ENCODE data around the gene DDX39B. TPM values are rescaled to one million over a fixed set of nuclear protein-coding genes. Genes with fewer than 3 reads are reported as not detected.

The DDX39B gene
- total and polyA plus RNA-seq, 10 donors = 291 to 768 (median 381) TPM

DNA sequence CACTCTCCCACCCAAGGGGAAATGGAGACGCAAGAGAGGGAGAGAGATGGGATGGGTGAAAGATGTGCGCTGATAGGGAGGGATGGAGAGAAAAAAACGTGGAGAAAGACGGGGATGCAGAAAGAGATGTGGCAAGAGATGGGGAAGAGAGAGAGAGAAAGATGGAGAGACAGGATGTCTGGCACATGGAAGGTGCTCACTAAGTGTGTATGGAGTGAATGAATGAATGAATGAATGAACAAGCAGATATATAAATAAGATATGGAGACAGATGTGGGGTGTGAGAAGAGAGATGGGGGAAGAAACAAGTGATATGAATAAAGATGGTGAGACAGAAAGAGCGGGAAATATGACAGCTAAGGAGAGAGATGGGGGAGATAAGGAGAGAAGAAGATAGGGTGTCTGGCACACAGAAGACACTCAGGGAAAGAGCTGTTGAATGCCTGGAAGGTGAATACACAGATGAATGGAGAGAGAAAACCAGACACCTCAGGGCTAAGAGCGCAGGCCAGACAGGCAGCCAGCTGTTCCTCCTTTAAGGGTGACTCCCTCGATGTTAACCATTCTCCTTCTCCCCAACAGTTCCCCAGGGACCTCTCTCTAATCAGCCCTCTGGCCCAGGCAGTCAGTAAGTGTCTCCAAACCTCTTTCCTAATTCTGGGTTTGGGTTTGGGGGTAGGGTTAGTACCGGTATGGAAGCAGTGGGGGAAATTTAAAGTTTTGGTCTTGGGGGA lies 34.3 kb upstream of the DDX39B start:
- TF ChIP-seq POLR2A (IDR thresholded peaks at IDR 0.05) (no peak), POLR2AphosphoS5 (IDR thresholded peaks at IDR 0.05) (no peak), CTCF (IDR thresholded peaks at IDR 0.05 in 8 of 11, conservative IDR thresholded peaks at IDR 0.05 in 3 of 11) (no peak)
- Histone ChIP-seq H3K4me1 (peaks cover 35 to 97% (median 84%) of the 10 kb centered on the region in 6 donors), H3K9me3 (no peaks in the 10 kb centered on the region), H3K27me3 (replicated peaks in 1 of 7) (no peaks in the 10 kb centered on the region), H3K4me3 (peak overlapping the region; percentile 58 to 97 (median 64)), H3K27ac (peak overlapping the region; percentile 75 to 98 (median 86)), H3K36me3 (peaks cover 0 to 22% (median 1%) of the 10 kb centered on the region in 6 donors)
- intact Hi-C loops (cut with DNase I; ENCODE audit: low total_unique reads) = no loop called here
- DNase-seq = no peak
- 40 to 56% (median 52%) methylated on average over 8 of the region's 8 CpGs for WGBS, 5 donors

- H3K27me3 ChIP-seq (replicated peaks in 1 of 7) = no peaks in the 10 kb centered on the region
- no peaks in the 10 kb centered on the region for H3K9me3 ChIP-seq
- H3K4me1 ChIP-seq = peaks cover 37 to 100% (median 84%) of the 10 kb centered on the region in 6 donors
- TF ChIP-seq CTCF (IDR thresholded peaks at IDR 0.05 in 8 of 11, conservative IDR thresholded peaks at IDR 0.05 in 3 of 11) = no peak
- peak; percentile 71 to 100 (median 92) for TF ChIP-seq POLR2AphosphoS5 (IDR thresholded peaks at IDR 0.05)
- peak; percentile 60 to 95 (median 93) for TF ChIP-seq POLR2A (IDR thresholded peaks at IDR 0.05)
- peak; percentile 89 for DNase-seq
- peak within 1 kb of the TSS; percentile 75 to 98 (median 86) for H3K27ac ChIP-seq
- peak within 1 kb of the TSS; percentile 58 to 97 (median 64) for H3K4me3 ChIP-seq
- WGBS, 5 donors = 12 to 35% (median 19%) methylated on average over 13 to 19 of the region's 19 CpGs
- intact Hi-C loops (cut with DNase I; ENCODE audit: low total_unique reads) = no loop called here
- peaks cover 0 to 22% (median 1%) of the 10 kb centered on the region in 6 donors for H3K36me3 ChIP-seq
Measured at GRCh38 chr6:31575335-31575901, 33.6 kb upstream of the DDX39B start, which contains the start of gene TNF. Gene TNF, plus strand, starts transcription at chr6:31575565. Its CDS starts 177 bp downstream, at chr6:31575742.

GRCh38 chr6:31574106-31575061 lies 32.6 kb upstream of the DDX39B start:
- 60 to 79% (median 73%) methylated on average over 14 of the region's 14 CpGs for WGBS, 5 donors
- Histone ChIP-seq H3K36me3 (peaks cover 0 to 22% (median 1%) of the 10 kb centered on the region in 6 donors), H3K27ac (peak overlapping the region; percentile 75 to 98 (median 86)), H3K27me3 (replicated peaks in 1 of 7) (no peaks in the 10 kb centered on the region), H3K9me3 (no peaks in the 10 kb centered on the region), H3K4me3 (peak overlapping the region in 5 of 8 donors; percentile 60 to 97 (median 65)), H3K4me1 (peaks cover 39 to 100% (median 83%) of the 10 kb centered on the region in 6 donors)
- TF ChIP-seq POLR2A (IDR thresholded peaks at IDR 0.05) (no peak), CTCF (IDR thresholded peaks at IDR 0.05 in 8 of 11, conservative IDR thresholded peaks at IDR 0.05 in 3 of 11) (no peak), POLR2AphosphoS5 (IDR thresholded peaks at IDR 0.05) (no peak)
- no peak for DNase-seq
- intact Hi-C loops (cut with DNase I; ENCODE audit: low total_unique reads) = no loop called here

Measured in spleen (tissue), 11 donors.